NCI-H2227 treated with DMSO at 0.1 percent for 48 hours (cell line): ENCODE results near the gene RAB35.

ENCODE experiments used
- DNase-seq: peaks from one replicate; lab custom pipeline; 2025; lab: John Stamatoyannopoulos, UW

Gene RAB35

GRCh38 chr12:120103371-120103770, 13.2 kb downstream of the RAB35 start:
- no peak for DNase-seq

GRCh38 chr12:120103044-120103338, 13.6 kb downstream of the RAB35 start:
- DNase-seq, result no peak

- no peak for DNase-seq
Measured at GRCh38 chr12:120102189-120103043, 14.1 kb downstream of the RAB35 start.

- DNase-seq, result no peak
Measured at GRCh38 chr12:120101617-120102016, 14.9 kb downstream of the RAB35 start.

GRCh38 chr12:120101182-120101581, 15.4 kb downstream of the RAB35 start:
- no peak for DNase-seq

- DNase-seq, result no peak
Measured at GRCh38 chr12:120100630-120101029, 15.9 kb downstream of the RAB35 start.

- no peak for DNase-seq
Measured at GRCh38 chr12:120099738-120100137, 16.8 kb downstream of the RAB35 start.

GRCh38 chr12:120098756-120099470, 17.6 kb downstream of the RAB35 start:
- DNase-seq, result no peak

GRCh38 chr12:120096671-120097202, 19.8 kb downstream of the RAB35 start:
- no peak for DNase-seq

GRCh38 chr12:120095736-120096135, 20.8 kb downstream of the RAB35 start:
- no peak for DNase-seq

- DNase-seq, result no peak
Measured at GRCh38 chr12:120095331-120095730, 21.2 kb downstream of the RAB35 start.

GRCh38 chr12:120094485-120094884, 22.1 kb downstream of the RAB35 start:
- DNase-seq, result no peak

GRCh38 chr12:120093592-120094355, 22.8 kb downstream of the RAB35 start:
- peak; percentile 83 for DNase-seq

- DNase-seq, result no peak
Measured at GRCh38 chr12:120093336-120093591, 23.3 kb downstream of the RAB35 start.

GRCh38 chr12:120092551-120093335, 23.8 kb downstream of the RAB35 start:
- DNase-seq, result no peak

- peak; percentile 11 for DNase-seq
Measured at GRCh38 chr12:120091371-120092090, 25.0 kb downstream of the RAB35 start.

- no peak for DNase-seq
Measured at GRCh38 chr12:120090626-120091295, 25.8 kb downstream of the RAB35 start.

GRCh38 chr12:120090206-120090605, 26.3 kb downstream of the RAB35 start:
- DNase-seq, result no peak

- no peak for DNase-seq
Measured at GRCh38 chr12:120089796-120090195, 26.8 kb downstream of the RAB35 start.

GRCh38 chr12:120089105-120089504, 27.4 kb downstream of the RAB35 start:
- DNase-seq, result no peak
